Measurements from ENCODE around the gene C1orf232. TPM values are rescaled to one million over a fixed set of nuclear protein-coding genes. Genes with fewer than 3 reads are reported as not detected.

Gene C1orf232
- total and polyA plus RNA-seq, 2 of the 8 experiments (the other 6 are each of a cell fraction or from before 2014, with no cell fraction given): not detected

GRCh38 chr1:26212726-26213125 lies 44.0 kb upstream of the C1orf232 start (continued):
- TF ChIP-seq, protein P1, sequence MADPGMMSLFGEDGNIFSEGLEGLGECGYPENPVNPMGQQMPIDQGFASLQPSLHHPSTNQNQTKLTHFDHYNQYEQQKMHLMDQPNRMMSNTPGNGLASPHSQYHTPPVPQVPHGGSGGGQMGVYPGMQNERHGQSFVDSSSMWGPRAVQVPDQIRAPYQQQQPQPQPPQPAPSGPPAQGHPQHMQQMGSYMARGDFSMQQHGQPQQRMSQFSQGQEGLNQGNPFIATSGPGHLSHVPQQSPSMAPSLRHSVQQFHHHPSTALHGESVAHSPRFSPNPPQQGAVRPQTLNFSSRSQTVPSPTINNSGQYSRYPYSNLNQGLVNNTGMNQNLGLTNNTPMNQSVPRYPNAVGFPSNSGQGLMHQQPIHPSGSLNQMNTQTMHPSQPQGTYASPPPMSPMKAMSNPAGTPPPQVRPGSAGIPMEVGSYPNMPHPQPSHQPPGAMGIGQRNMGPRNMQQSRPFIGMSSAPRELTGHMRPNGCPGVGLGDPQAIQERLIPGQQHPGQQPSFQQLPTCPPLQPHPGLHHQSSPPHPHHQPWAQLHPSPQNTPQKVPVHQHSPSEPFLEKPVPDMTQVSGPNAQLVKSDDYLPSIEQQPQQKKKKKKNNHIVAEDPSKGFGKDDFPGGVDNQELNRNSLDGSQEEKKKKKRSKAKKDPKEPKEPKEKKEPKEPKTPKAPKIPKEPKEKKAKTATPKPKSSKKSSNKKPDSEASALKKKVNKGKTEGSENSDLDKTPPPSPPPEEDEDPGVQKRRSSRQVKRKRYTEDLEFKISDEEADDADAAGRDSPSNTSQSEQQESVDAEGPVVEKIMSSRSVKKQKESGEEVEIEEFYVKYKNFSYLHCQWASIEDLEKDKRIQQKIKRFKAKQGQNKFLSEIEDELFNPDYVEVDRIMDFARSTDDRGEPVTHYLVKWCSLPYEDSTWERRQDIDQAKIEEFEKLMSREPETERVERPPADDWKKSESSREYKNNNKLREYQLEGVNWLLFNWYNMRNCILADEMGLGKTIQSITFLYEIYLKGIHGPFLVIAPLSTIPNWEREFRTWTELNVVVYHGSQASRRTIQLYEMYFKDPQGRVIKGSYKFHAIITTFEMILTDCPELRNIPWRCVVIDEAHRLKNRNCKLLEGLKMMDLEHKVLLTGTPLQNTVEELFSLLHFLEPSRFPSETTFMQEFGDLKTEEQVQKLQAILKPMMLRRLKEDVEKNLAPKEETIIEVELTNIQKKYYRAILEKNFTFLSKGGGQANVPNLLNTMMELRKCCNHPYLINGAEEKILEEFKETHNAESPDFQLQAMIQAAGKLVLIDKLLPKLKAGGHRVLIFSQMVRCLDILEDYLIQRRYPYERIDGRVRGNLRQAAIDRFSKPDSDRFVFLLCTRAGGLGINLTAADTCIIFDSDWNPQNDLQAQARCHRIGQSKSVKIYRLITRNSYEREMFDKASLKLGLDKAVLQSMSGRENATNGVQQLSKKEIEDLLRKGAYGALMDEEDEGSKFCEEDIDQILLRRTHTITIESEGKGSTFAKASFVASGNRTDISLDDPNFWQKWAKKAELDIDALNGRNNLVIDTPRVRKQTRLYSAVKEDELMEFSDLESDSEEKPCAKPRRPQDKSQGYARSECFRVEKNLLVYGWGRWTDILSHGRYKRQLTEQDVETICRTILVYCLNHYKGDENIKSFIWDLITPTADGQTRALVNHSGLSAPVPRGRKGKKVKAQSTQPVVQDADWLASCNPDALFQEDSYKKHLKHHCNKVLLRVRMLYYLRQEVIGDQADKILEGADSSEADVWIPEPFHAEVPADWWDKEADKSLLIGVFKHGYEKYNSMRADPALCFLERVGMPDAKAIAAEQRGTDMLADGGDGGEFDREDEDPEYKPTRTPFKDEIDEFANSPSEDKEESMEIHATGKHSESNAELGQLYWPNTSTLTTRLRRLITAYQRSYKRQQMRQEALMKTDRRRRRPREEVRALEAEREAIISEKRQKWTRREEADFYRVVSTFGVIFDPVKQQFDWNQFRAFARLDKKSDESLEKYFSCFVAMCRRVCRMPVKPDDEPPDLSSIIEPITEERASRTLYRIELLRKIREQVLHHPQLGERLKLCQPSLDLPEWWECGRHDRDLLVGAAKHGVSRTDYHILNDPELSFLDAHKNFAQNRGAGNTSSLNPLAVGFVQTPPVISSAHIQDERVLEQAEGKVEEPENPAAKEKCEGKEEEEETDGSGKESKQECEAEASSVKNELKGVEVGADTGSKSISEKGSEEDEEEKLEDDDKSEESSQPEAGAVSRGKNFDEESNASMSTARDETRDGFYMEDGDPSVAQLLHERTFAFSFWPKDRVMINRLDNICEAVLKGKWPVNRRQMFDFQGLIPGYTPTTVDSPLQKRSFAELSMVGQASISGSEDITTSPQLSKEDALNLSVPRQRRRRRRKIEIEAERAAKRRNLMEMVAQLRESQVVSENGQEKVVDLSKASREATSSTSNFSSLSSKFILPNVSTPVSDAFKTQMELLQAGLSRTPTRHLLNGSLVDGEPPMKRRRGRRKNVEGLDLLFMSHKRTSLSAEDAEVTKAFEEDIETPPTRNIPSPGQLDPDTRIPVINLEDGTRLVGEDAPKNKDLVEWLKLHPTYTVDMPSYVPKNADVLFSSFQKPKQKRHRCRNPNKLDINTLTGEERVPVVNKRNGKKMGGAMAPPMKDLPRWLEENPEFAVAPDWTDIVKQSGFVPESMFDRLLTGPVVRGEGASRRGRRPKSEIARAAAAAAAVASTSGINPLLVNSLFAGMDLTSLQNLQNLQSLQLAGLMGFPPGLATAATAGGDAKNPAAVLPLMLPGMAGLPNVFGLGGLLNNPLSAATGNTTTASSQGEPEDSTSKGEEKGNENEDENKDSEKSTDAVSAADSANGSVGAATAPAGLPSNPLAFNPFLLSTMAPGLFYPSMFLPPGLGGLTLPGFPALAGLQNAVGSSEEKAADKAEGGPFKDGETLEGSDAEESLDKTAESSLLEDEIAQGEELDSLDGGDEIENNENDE (IDR thresholded peaks at IDR 0.05; ENCODE audit: insufficient replicate concordance, low read length): no peak
- TF ChIP-seq EGR1 (IDR thresholded peaks at IDR 0.05; ENCODE audit: borderline replicate concordance, low read depth, low read length) (no peak), SAP30 (IDR thresholded peaks at IDR 0.05; ENCODE audit: insufficient read depth, insufficient replicate concordance, low read length) (no peak), KDM1A (IDR thresholded peaks at IDR 0.05; ENCODE audit: borderline replicate concordance, low read length) (no peak), HDAC2 (IDR thresholded peaks at IDR 0.05; ENCODE audit: borderline replicate concordance in 1 of 2, low read depth in 2 of 2, low read length in 2 of 2) (no peak), CBX5 (IDR thresholded peaks at IDR 0.05; ENCODE audit: low read depth, low read length) (no peak), KDM4A (IDR thresholded peaks at IDR 0.05; ENCODE audit: low read depth, low read length, severe bottlenecking) (no peak), TCF12 (IDR thresholded peaks at IDR 0.05; ENCODE audit: low read depth, low read length) (no peak), MAX (IDR thresholded peaks at IDR 0.05) (no peak), CEBPB (IDR thresholded peaks at IDR 0.05; ENCODE audit: low read depth, low read length) (no peak), CHD1 (IDR thresholded peaks at IDR 0.05; ENCODE audit: low read depth, low read length) (no peak), POLR2A (IDR thresholded peaks at IDR 0.05; ENCODE audit: control extremely low read depth in 1 of 2, low read depth in 2 of 2, low read length in 2 of 2) (no peak)

Data from H1 (cell line).